ENCODE measurements around the gene HEPACAM.
"Not testable (repeated sequence)": the region's sequence is repeated elsewhere in the genome, so short reads cannot be mapped to it uniquely, and the experiment has no call there.

The HEPACAM gene
- total RNA-seq: 0 to 2.4 (median 0) reads per million in 17 experiments

- DNase-seq: no peak
Observed at GRCh38 chr11:124935548-124936514, at the start of gene HEPACAM. Gene HEPACAM, minus strand, starts transcription at chr11:124936047. Its CDS starts 41 bp downstream, at chr11:124936006.

GRCh38 chr11:124984512-124984854, 48.6 kb upstream of the HEPACAM start:
- DNase-seq: no peak

GRCh38 chr11:124983674-124984511, 48.0 kb upstream of the HEPACAM start:
- DNase-seq: no peak

- no peak for DNase-seq
Observed at GRCh38 chr11:124982043-124982442, 46.2 kb upstream of the HEPACAM start.

- DNase-seq: no peak
Observed at GRCh38 chr11:124978316-124978715, 42.5 kb upstream of the HEPACAM start.

GRCh38 chr11:124977006-124977405, 41.2 kb upstream of the HEPACAM start:
- peak in 1 of 4 experiments; percentile 21 for DNase-seq

- no peak for DNase-seq
Observed at GRCh38 chr11:124976531-124976930, 40.7 kb upstream of the HEPACAM start.

GRCh38 chr11:124971810-124972209, 36.0 kb upstream of the HEPACAM start:
- no peak for DNase-seq

GRCh38 chr11:124970925-124971324, 35.1 kb upstream of the HEPACAM start:
- DNase-seq: peak; percentile 55 to 85 (median 79)

GRCh38 chr11:124968197-124968596, 32.4 kb upstream of the HEPACAM start:
- DNase-seq: not testable (repeated sequence)

GRCh38 chr11:124961972-124962609, 26.2 kb upstream of the HEPACAM start:
- DNase-seq: peak; percentile 46 to 88 (median 79)

- no peak for DNase-seq
Observed at GRCh38 chr11:124955035-124955434, 19.2 kb upstream of the HEPACAM start.

- DNase-seq: no peak
Observed at GRCh38 chr11:124954590-124954955, 18.7 kb upstream of the HEPACAM start.

GRCh38 chr11:124953753-124954589, 18.1 kb upstream of the HEPACAM start, which contains the start of gene CCDC15:
Gene CCDC15, plus strand, starts transcription at chr11:124954202. Its CDS starts 531 bp downstream, at chr11:124954733.
- peak; percentile 96 to 98 (median 98) for DNase-seq

- no peak for DNase-seq
Observed at GRCh38 chr11:124951341-124951740, 15.5 kb upstream of the HEPACAM start.

GRCh38 chr11:124950601-124951330, 14.9 kb upstream of the HEPACAM start:
- no peak for DNase-seq

- no peak for DNase-seq
Observed at GRCh38 chr11:124946735-124947141, 10.9 kb upstream of the HEPACAM start.

GRCh38 chr11:124945826-124946225, 10.0 kb upstream of the HEPACAM start:
- no peak for DNase-seq

GRCh38 chr11:124944565-124944964, 8.7 kb upstream of the HEPACAM start:
- DNase-seq: no peak

- no peak for DNase-seq
Observed at GRCh38 chr11:124943741-124944140, 7.9 kb upstream of the HEPACAM start.

GRCh38 chr11:124943254-124943616, 7.4 kb upstream of the HEPACAM start:
- peak in 2 of 4 experiments; percentile 14 to 21 for DNase-seq
